OCI-LY3 (cell line): ENCODE data around the gene LY6G5C.

Source experiments
- H2AFZ ChIP-seq: fragments of 200-600, 300-600 bp; shearing (Covaris generic); 2 replicates; pipeline ENCODE4 v1.6.0; 2014; ENCODE audit warnings: antibody characterized with exemption, low read depth, low read length
- H3K27ac ChIP-seq: fragments of 200-600, 300-600 bp; sonication (generic); 2 replicates; pipeline ENCODE4 v1.5.1; 2014; ENCODE audit warnings: mild to moderate bottlenecking, low read length, moderate library complexity, mixed read lengths
- H3K27me3 ChIP-seq: fragments of 200-600, 300-600 bp; sonication (generic); 2 replicates; pipeline ENCODE4 v1.6.1; 2014; ENCODE audit warnings: low read depth, low read length, mixed read lengths
- H3K36me3 ChIP-seq: fragments of 200-600, 300-600 bp; sonication (generic); replicated peaks from 2 replicates; pipeline ENCODE3; 2014; ENCODE audit warnings: low read depth, low read length, mixed read lengths
- H3K4me1 ChIP-seq: fragments of 300-600, 200-600 bp; sonication (generic); 2 replicates; pipeline ENCODE4 v1.6.1; 2014; ENCODE audit warnings: low read length, mixed read lengths
- H3K4me2 ChIP-seq: fragments of 200-600, 300-600 bp; sonication (generic); 2 replicates; pipeline ENCODE4 v1.6.1; 2014; ENCODE audit warnings: low read length, mixed read lengths
- H3K4me3 ChIP-seq: fragments of 300-600, 200-600 bp; sonication (generic); 2 replicates; pipeline ENCODE4 v1.5.1; 2014; ENCODE audit warnings: antibody characterized with exemption, mild to moderate bottlenecking, low read length, moderate library complexity
- H3K79me2 ChIP-seq: fragments of 300-600, 200-600 bp; shearing (Covaris generic); 2 replicates; pipeline ENCODE4 v1.6.1; 2014; ENCODE audit warnings: mild to moderate bottlenecking, low read length, mixed read lengths
- H3K9ac ChIP-seq: fragments of 300-600, 200-600 bp; shearing (Covaris generic); 2 replicates; pipeline ENCODE4 v1.6.0; 2014; ENCODE audit warnings: mild to moderate bottlenecking, low read length, moderate library complexity
- H3K9me3 ChIP-seq: fragments of 200-600, 300-600 bp; shearing (Covaris generic); 2 replicates; pipeline ENCODE4 v1.6.1; 2014; ENCODE audit warnings: low read length, mixed read lengths; ENCODE audit not compliant: insufficient read depth
- H4K20me1 ChIP-seq: fragments of 200-600, 300-600 bp; sonication (generic); 2 replicates; pipeline ENCODE4 v1.6.1; 2016; ENCODE audit warnings: low read length, mixed read lengths; ENCODE audit not compliant: insufficient read depth
- EZH2phosphoT487 ChIP-seq: fragments of 200-600 bp; shearing (Covaris generic); IDR thresholded peaks from 2 replicates; pipeline ENCODE4 v1.6.1; 2018; ENCODE audit warnings: antibody characterized with exemption, mixed run types, low read depth
- TF ChIP-seq, protein P1 (sequence below): fragments of 200-600, 300-600 bp; sonication (generic); IDR thresholded peaks from 2 replicates; pipeline ENCODE4 v1.5.1; 2014; ENCODE audit warnings: antibody characterized with exemption, low read length, low read depth

The LY6G5C gene

DNA sequence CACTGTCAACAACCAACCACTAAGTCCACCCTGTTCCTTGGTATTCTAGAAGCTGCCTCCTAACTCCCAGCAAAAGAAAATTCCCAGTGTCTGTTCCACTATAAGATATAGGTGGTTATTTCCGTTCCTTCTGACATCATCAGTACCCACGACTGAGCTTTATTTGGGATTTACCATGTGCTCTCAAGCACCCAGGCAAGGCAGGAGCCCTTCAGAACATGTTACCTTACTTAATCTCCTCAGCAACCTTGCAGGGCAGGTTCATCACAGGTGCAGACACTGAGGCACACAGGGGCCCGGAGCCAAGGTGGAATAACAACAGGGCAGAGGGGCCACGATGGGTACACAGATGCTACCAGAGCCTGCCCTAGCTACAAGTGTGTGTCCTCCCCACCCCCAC is 11.5 kb upstream of the LY6G5C start:
- Histone ChIP-seq H3K79me2 (no peaks in the 10 kb centered on the region), H3K4me1 (peaks cover 5% of the 10 kb centered on the region; the same call in 1 of the 2 replicates), H3K36me3 (peaks cover 2% of the 10 kb centered on the region), H3K27ac (no peak overlapping the region), H3K9ac (no peak overlapping the region), H2AFZ (no peak overlapping the region), H3K4me3 (no peak overlapping the region), H3K27me3 (no peaks in the 10 kb centered on the region), H4K20me1 (no peaks in the 10 kb centered on the region), H3K4me2 (no peak overlapping the region), H3K9me3 (no peaks in the 10 kb centered on the region)
- no peak for TF ChIP-seq EZH2phosphoT487
- TF ChIP-seq, protein P1, sequence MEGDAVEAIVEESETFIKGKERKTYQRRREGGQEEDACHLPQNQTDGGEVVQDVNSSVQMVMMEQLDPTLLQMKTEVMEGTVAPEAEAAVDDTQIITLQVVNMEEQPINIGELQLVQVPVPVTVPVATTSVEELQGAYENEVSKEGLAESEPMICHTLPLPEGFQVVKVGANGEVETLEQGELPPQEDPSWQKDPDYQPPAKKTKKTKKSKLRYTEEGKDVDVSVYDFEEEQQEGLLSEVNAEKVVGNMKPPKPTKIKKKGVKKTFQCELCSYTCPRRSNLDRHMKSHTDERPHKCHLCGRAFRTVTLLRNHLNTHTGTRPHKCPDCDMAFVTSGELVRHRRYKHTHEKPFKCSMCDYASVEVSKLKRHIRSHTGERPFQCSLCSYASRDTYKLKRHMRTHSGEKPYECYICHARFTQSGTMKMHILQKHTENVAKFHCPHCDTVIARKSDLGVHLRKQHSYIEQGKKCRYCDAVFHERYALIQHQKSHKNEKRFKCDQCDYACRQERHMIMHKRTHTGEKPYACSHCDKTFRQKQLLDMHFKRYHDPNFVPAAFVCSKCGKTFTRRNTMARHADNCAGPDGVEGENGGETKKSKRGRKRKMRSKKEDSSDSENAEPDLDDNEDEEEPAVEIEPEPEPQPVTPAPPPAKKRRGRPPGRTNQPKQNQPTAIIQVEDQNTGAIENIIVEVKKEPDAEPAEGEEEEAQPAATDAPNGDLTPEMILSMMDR: no peak

DNA sequence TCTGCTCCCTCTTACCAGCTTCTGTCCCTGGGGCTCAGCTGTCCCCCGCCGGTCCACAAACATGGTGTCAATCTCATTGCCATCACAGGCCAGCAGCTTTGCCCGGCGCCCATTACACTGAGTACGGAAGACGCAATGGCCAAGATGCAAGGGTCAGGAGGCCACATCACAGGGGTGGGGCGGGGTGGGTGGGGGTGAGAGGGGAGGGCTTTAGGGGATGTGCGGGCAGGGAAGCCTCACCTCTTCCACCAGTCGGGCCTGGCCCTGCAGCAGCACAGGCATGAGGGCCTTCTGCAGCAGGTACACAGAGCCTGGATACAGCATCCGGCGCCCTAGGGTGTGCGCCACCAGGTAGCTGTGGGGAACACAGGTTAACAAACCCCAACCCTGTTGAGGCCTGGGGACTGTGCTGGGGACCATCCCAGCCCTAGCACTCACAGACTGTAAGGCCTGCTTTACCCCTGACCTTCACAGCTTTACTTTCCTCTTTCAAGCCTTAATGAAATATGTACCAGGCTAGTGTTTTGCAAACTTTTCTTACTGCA is 10.8 kb upstream of the LY6G5C start:
- Histone ChIP-seq H3K79me2 (no peaks in the 10 kb centered on the region), H3K9me3 (no peaks in the 10 kb centered on the region), H4K20me1 (no peaks in the 10 kb centered on the region), H3K9ac (no peak overlapping the region), H2AFZ (no peak overlapping the region), H3K27me3 (no peaks in the 10 kb centered on the region), H3K4me2 (no peak overlapping the region), H3K36me3 (peaks cover 2% of the 10 kb centered on the region), H3K27ac (no peak overlapping the region), H3K4me3 (no peak overlapping the region), H3K4me1 (peaks cover 5% of the 10 kb centered on the region; the same call in 1 of the 2 replicates)
- TF ChIP-seq, protein P1: no peak
- TF ChIP-seq EZH2phosphoT487: no peak

DNA sequence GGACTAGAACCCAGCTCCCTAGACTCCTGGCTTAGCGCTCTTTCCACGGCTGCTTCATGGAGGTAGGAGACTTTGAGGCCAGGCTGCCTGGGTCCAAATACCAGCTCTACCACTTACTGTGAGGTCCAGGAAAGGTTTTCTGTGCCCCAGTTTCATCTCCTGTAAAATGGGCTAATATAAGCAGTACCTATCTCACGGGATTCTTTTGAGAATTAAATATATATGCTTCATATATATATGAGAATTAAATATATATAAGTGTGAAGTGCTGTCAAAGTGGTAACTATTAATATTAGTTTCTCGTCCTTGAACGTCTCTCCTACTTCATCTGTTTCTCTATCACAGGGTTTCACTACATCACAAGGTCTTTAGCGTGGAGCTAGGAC is 10.2 kb upstream of the LY6G5C start:
- no peak overlapping the region for H3K4me2 ChIP-seq
- TF ChIP-seq EZH2phosphoT487: no peak
- TF ChIP-seq, protein P1: no peak
- H3K27ac ChIP-seq: no peak overlapping the region
- H3K27me3 ChIP-seq: no peaks in the 10 kb centered on the region
- H3K9me3 ChIP-seq: no peaks in the 10 kb centered on the region
- H3K4me1 ChIP-seq: peaks cover 5% of the 10 kb centered on the region; the same call in 1 of the 2 replicates
- no peak overlapping the region for H2AFZ ChIP-seq
- no peak overlapping the region for H3K4me3 ChIP-seq
- no peaks in the 10 kb centered on the region for H3K79me2 ChIP-seq
- H4K20me1 ChIP-seq: no peaks in the 10 kb centered on the region
- H3K36me3 ChIP-seq: peaks cover 2% of the 10 kb centered on the region
- no peak overlapping the region for H3K9ac ChIP-seq

DNA sequence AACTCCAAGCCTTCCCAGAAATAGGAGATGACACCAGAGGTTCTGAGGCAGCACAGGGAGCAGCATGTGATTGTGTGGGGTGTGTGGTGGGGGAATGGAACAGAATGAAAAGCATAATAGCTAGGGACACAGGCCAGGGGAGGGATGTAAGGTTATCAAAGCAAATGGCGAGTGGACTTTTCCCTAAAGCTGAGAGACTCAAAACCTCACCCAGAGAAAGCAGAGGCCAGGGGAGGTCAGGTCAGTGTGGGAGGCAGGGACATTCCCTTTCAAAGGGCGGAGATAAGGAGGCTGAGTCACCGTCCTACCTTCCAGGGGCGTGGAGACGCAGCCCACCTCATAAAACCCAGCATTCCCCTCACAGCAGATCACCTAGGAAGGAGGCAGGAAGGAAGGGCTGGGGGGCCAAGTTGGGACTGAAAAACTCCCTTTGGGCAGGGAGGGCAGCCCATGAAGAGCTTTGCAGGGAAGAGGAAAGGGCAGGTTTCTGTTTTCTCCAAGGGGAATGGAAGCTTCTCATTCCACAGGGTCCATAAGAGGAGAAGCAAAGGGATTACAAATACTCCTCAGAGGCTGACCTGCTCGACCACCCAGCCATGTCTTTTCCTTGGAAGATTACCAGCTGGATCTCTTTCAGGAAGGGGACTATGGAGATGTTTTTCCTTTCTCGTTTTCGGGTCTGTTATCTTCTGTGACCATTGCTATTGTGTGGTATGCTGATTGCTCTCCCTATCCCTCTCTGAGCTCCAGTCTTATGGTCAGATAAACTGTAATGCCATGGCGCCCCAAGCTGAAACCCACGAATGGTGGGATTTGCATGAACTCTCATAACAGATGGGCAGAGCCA is 9.6 kb upstream of the LY6G5C start:
- Histone ChIP-seq H3K4me3 (no peak overlapping the region), H3K4me1 (peaks cover 5% of the 10 kb centered on the region; the same call in 1 of the 2 replicates), H2AFZ (no peak overlapping the region), H3K27ac (no peak overlapping the region), H3K79me2 (no peaks in the 10 kb centered on the region), H3K27me3 (no peaks in the 10 kb centered on the region), H3K36me3 (peaks cover 2% of the 10 kb centered on the region), H4K20me1 (no peaks in the 10 kb centered on the region), H3K9me3 (no peaks in the 10 kb centered on the region), H3K9ac (no peak overlapping the region), H3K4me2 (no peak overlapping the region)
- TF ChIP-seq, protein P1: no peak
- TF ChIP-seq EZH2phosphoT487: no peak
